ENCODE data around the gene USP13.
"Not testable (repeated sequence)": the region's sequence is repeated elsewhere in the genome, so short reads cannot be mapped to it uniquely, and the experiment has no call there.

USP13 gene

GRCh38 chr3:179670311-179670710 lies 17.5 kb downstream of the USP13 start:
- DNase-seq (ENCODE audit: insufficient read length, low spot score) = no peak
- FAIRE-seq = no peak
- no peak for TF ChIP-seq POLR2A (IDR thresholded peaks at IDR 0.05; ENCODE audit: low read depth, low read length)
- no peak for TF ChIP-seq POU2F2 (IDR thresholded peaks at IDR 0.05; ENCODE audit: low read depth, low read length)
- no peak for TF ChIP-seq PAX5 (IDR thresholded peaks at IDR 0.05; ENCODE audit: insufficient read depth, low read length, severe bottlenecking)
- TF ChIP-seq TAF1 (IDR thresholded peaks at IDR 0.05; ENCODE audit: low read depth, low read length) = no peak
- no peak for TF ChIP-seq POLR2AphosphoS5 (IDR thresholded peaks at IDR 0.05; ENCODE audit: low read depth, low read length)
- TF ChIP-seq SPI1 (IDR thresholded peaks at IDR 0.05; ENCODE audit: low read depth, low read length) = no peak

DNA sequence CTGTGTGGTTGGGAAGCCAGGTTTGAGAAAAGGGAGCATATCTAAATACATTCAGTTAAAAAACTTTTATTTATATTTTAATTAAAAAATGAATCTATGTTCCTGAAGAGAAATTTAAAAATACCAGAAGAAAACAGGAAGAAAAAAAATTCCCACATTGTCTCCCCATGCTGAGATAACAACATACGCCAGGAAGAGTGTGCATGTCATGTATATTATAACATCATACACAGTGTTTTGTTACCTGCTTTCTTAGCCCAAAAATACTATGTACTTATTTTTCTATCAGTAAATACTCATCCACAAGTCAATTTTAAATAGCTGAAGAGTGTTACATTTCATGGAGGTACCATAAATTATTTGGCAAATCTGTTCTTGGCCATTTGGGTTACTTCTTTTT lies 18.5 kb downstream of the USP13 start:
- FAIRE-seq (no peak), DNase-seq (ENCODE audit: insufficient read length, low spot score) (no peak)
- TF ChIP-seq SPI1 (IDR thresholded peaks at IDR 0.05; ENCODE audit: low read depth, low read length) (no peak), POLR2AphosphoS5 (IDR thresholded peaks at IDR 0.05; ENCODE audit: low read depth, low read length) (no peak), PAX5 (IDR thresholded peaks at IDR 0.05; ENCODE audit: insufficient read depth, low read length, severe bottlenecking) (no peak), POU2F2 (IDR thresholded peaks at IDR 0.05; ENCODE audit: low read depth, low read length) (no peak), POLR2A (IDR thresholded peaks at IDR 0.05; ENCODE audit: low read depth, low read length) (no peak), TAF1 (IDR thresholded peaks at IDR 0.05; ENCODE audit: low read depth, low read length) (no peak)

DNA sequence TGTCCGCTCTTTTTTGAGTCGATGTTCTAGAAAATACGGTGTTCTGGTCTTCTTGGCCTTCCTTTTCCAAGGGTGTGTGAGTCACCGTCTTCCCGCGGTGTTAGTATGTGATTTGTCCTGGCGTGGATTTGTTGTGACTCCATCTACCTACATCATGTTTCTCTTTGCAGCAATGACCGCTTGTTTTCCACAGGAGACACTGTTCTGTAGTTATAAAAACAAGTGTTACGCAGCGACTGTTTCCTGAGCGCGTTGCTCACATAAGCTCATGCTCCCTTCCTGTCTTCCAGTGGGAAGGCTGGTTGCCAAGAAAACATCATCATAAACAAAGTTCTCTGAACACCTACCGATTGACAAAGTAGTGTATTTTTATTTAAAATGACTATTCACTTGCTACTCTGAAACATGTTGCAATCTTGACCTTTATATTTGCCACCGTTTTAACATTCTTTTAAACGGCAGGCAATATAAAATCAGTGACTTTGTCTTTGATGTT lies 19.0 kb downstream of the USP13 start:
- no peak for FAIRE-seq
- no peak for TF ChIP-seq POLR2AphosphoS5 (IDR thresholded peaks at IDR 0.05; ENCODE audit: low read depth, low read length)
- no peak for TF ChIP-seq TAF1 (IDR thresholded peaks at IDR 0.05; ENCODE audit: low read depth, low read length)
- no peak for TF ChIP-seq PAX5 (IDR thresholded peaks at IDR 0.05; ENCODE audit: insufficient read depth, low read length, severe bottlenecking)
- no peak for TF ChIP-seq POLR2A (IDR thresholded peaks at IDR 0.05; ENCODE audit: low read depth, low read length)
- TF ChIP-seq POU2F2 (IDR thresholded peaks at IDR 0.05; ENCODE audit: low read depth, low read length) = no peak
- no peak for TF ChIP-seq SPI1 (IDR thresholded peaks at IDR 0.05; ENCODE audit: low read depth, low read length)

DNA sequence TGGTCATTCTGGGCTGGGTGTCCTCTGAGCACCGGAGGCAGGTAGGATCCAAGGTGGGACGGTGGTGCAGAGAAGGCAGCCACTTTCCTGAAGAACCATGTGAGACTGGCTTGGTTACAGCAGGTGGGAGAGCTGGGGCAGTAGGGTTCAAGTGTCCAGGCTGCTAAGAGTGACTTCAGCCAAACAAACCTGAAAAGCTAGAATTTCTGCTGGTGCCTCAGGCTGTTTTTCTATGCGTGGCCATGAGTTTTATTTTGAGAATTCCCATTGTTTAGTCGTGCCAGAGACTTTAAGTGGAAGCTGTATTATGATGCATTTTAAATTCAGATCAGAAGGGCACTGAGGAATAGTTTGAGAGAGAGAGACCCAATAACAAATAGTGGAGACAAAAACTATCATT lies 20.1 kb downstream of the USP13 start:
- no peak for DNase-seq (ENCODE audit: insufficient read length, low spot score)
- FAIRE-seq = no peak
- TF ChIP-seq TAF1 (IDR thresholded peaks at IDR 0.05; ENCODE audit: low read depth, low read length) (no peak), SPI1 (IDR thresholded peaks at IDR 0.05; ENCODE audit: low read depth, low read length) (no peak), POLR2AphosphoS5 (IDR thresholded peaks at IDR 0.05; ENCODE audit: low read depth, low read length) (no peak), PAX5 (IDR thresholded peaks at IDR 0.05; ENCODE audit: insufficient read depth, low read length, severe bottlenecking) (no peak), POU2F2 (IDR thresholded peaks at IDR 0.05; ENCODE audit: low read depth, low read length) (no peak), POLR2A (IDR thresholded peaks at IDR 0.05; ENCODE audit: low read depth, low read length) (no peak)

More for the DNA sequence above, 19.0 kb downstream of the USP13 start:
- no peak for DNase-seq (ENCODE audit: insufficient read length, low spot score)

GRCh38 chr3:179673523-179673922 lies 20.7 kb downstream of the USP13 start:
- no peak for FAIRE-seq
- TF ChIP-seq POU2F2 (IDR thresholded peaks at IDR 0.05; ENCODE audit: low read depth, low read length) = no peak
- TF ChIP-seq SPI1 (IDR thresholded peaks at IDR 0.05; ENCODE audit: low read depth, low read length) = no peak
- TF ChIP-seq PAX5 (IDR thresholded peaks at IDR 0.05; ENCODE audit: insufficient read depth, low read length, severe bottlenecking) = no peak
- no peak for TF ChIP-seq TAF1 (IDR thresholded peaks at IDR 0.05; ENCODE audit: low read depth, low read length)
- TF ChIP-seq POLR2AphosphoS5 (IDR thresholded peaks at IDR 0.05; ENCODE audit: low read depth, low read length) = no peak
- no peak for TF ChIP-seq POLR2A (IDR thresholded peaks at IDR 0.05; ENCODE audit: low read depth, low read length)
- no peak for DNase-seq (ENCODE audit: insufficient read length, low spot score)

- no peak for DNase-seq (ENCODE audit: insufficient read length, low spot score)
- no peak for FAIRE-seq
- TF ChIP-seq SPI1 (IDR thresholded peaks at IDR 0.05; ENCODE audit: low read depth, low read length) (no peak), PAX5 (IDR thresholded peaks at IDR 0.05; ENCODE audit: insufficient read depth, low read length, severe bottlenecking) (no peak), TAF1 (IDR thresholded peaks at IDR 0.05; ENCODE audit: low read depth, low read length) (no peak), POLR2AphosphoS5 (IDR thresholded peaks at IDR 0.05; ENCODE audit: low read depth, low read length) (no peak), POU2F2 (IDR thresholded peaks at IDR 0.05; ENCODE audit: low read depth, low read length) (no peak), POLR2A (IDR thresholded peaks at IDR 0.05; ENCODE audit: low read depth, low read length) (no peak)
Observed at GRCh38 chr3:179676081-179676480, 23.2 kb downstream of the USP13 start.

GRCh38 chr3:179677884-179678283 lies 25.0 kb downstream of the USP13 start:
- FAIRE-seq (no peak), DNase-seq (ENCODE audit: insufficient read length, low spot score) (no peak)
- TF ChIP-seq SPI1 (IDR thresholded peaks at IDR 0.05; ENCODE audit: low read depth, low read length) (no peak), POU2F2 (IDR thresholded peaks at IDR 0.05; ENCODE audit: low read depth, low read length) (no peak), POLR2A (IDR thresholded peaks at IDR 0.05; ENCODE audit: low read depth, low read length) (no peak), PAX5 (IDR thresholded peaks at IDR 0.05; ENCODE audit: insufficient read depth, low read length, severe bottlenecking) (no peak), TAF1 (IDR thresholded peaks at IDR 0.05; ENCODE audit: low read depth, low read length) (no peak), POLR2AphosphoS5 (IDR thresholded peaks at IDR 0.05; ENCODE audit: low read depth, low read length) (no peak)

DNA sequence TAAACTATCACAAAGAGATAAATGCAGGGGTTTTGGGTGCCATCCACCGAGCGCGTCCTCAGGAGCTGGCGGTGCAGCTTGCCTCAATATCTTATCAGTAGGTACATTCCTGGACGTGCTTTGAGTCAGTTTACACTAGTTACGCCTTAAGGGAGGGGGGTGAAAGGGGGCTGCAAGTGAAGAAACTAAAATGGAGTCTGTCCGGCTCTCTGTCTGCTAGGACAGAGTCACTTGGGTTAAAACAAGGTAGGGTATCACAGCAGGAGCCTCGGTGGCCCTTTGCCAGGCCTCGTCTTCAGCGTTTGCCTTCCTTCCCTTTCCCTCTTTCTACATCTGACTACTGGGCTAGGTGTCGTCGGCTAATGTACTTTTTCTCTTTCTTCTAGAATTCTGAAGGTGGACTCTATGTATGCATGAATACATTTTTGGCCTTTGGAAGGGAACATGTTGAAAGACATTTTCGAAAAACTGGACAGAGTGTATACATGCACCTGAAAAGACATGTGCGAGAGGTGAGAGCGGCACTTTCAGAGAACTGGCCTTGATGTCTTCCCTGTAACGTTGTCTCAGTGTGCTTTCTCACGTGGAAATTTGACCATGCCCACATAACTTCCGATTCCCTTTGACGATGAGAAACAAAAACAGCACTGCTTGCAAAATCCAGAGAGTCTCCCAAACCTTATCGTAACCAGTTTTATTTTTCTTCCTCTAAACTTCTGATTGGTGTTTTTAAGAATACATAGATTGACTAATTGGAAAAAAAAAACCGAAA lies 28.8 kb downstream of the USP13 start:
- TF ChIP-seq SPI1 (IDR thresholded peaks at IDR 0.05; ENCODE audit: low read depth, low read length) (no peak), TAF1 (IDR thresholded peaks at IDR 0.05; ENCODE audit: low read depth, low read length) (no peak), POLR2AphosphoS5 (IDR thresholded peaks at IDR 0.05; ENCODE audit: low read depth, low read length) (no peak), POU2F2 (IDR thresholded peaks at IDR 0.05; ENCODE audit: low read depth, low read length) (no peak), PAX5 (IDR thresholded peaks at IDR 0.05; ENCODE audit: insufficient read depth, low read length, severe bottlenecking) (no peak), POLR2A (IDR thresholded peaks at IDR 0.05; ENCODE audit: low read depth, low read length) (no peak)
- DNase-seq (ENCODE audit: insufficient read length, low spot score) (no peak), FAIRE-seq (no peak)

DNA sequence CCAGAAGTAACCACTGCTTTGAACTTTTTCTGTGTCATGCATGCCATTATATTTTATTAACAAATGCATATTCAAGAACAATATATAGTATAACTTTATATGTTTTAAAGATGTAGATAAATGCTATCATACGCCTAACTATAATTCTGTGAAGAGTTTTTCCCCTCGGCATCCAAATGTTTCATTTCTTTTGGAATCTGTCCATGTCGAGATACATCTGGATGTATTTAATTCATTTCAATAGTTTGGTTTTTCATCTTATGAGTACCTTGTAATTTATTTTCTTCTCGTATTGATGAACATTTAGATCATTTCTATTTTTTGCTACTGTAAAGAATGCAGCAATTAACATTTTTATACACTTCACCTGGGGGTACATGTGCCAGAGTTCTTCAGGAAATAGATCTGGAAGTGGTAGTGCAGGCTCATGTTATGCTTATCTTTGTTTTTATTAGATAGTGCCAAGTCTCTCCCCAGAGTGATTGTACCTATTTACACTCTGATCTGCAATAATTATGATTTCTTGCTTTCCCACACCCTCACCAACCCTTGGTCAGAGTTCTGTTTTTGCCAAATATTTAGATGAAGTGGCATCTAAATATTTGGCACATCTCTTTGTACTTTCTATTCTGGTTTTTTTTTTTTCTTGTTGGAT lies 29.7 kb downstream of the USP13 start:
- FAIRE-seq = no peak
- no peak for TF ChIP-seq TAF1 (IDR thresholded peaks at IDR 0.05; ENCODE audit: low read depth, low read length)
- no peak for TF ChIP-seq POLR2A (IDR thresholded peaks at IDR 0.05; ENCODE audit: low read depth, low read length)
- no peak for TF ChIP-seq POLR2AphosphoS5 (IDR thresholded peaks at IDR 0.05; ENCODE audit: low read depth, low read length)
- no peak for TF ChIP-seq PAX5 (IDR thresholded peaks at IDR 0.05; ENCODE audit: insufficient read depth, low read length, severe bottlenecking)
- no peak for TF ChIP-seq SPI1 (IDR thresholded peaks at IDR 0.05; ENCODE audit: low read depth, low read length)
- TF ChIP-seq POU2F2 (IDR thresholded peaks at IDR 0.05; ENCODE audit: low read depth, low read length) = no peak
- no peak for DNase-seq (ENCODE audit: insufficient read length, low spot score)

DNA sequence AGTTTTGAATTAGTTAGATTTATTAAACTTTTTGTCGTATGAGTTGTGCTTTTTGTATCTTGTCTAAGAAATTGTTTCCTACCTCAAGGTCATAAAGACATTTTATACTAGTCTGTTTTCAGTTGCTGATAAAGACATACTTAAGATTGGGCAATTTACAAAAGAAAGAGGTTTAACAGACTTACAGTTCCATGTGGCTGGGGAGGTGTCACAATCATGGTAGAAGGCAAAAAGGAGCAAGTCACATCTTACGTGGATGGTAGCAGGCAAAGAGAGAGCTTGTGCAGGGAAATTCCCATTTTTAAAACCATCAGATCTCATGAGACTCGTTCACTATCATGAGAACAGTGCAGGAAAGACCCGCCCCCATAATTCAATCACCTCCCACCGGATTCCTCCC lies 30.4 kb downstream of the USP13 start:
- DNase-seq (ENCODE audit: insufficient read length, low spot score); FAIRE-seq: not testable (repeated sequence)

Data from GM12891 (cell line).